LNCaP clone FGC (cell line): ENCODE measurements around the gene PML.

Experiments
- DNase-seq: peaks from one replicate; pipeline ENCODE4 v3.0.0-alpha.2; 2011; ENCODE audit warnings: low read depth
- H3K4me3 ChIP-seq: 2 replicates; pipeline ENCODE4 v1.5.1; 2011; ENCODE audit warnings: mild to moderate bottlenecking, low read depth, low read length, control low read depth
- TF ChIP-seq, protein P1 (sequence below): IDR thresholded peaks from 2 replicates; pipeline ENCODE4 v1.5.1; 2012; ENCODE audit warnings: mild to moderate bottlenecking; ENCODE audit not compliant: control insufficient read depth, insufficient read depth; ENCODE audit errors: extremely low read depth

The PML gene

DNA sequence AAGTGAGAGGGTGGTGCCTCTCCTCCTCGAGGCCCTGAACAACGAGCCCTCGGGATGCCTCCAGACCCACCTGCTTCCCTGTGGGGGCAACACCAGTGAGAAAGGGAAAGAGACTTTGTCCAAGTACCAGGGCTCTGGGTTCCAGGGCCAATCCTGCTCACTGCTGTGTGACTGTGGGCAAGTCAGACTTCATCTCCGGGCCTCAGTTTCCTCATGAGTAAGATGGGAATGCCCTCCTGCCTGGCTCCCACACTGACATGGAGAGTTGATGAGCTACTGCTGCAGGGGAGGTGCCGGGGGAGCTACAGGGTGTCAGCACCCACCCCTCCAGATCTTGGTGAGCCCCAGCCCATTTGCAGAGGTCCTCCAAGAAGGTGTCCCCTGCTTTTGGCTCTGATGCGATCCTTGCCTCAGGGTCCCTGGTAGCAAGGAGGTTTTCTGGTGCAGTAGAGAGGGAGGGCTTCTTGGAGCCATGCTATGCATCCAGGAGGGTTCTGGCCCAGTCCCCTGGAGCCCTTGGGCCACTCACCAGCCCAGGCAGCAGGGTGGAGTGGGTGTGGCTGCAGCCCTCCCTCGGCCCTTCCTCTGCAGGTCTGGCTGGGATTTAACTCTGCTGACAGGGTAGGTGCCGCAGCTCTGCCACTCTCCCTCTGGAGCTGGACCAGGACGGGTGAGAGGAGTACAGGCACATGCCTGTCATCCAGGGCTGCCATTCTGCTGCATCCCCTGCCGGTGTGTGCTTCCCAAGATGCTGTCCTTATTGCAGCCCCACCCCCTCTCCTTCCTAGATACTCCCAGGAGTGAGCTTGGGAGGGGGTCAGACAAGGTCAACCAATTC lies 41.4 kb upstream of the PML start:
- TF ChIP-seq, protein P1, sequence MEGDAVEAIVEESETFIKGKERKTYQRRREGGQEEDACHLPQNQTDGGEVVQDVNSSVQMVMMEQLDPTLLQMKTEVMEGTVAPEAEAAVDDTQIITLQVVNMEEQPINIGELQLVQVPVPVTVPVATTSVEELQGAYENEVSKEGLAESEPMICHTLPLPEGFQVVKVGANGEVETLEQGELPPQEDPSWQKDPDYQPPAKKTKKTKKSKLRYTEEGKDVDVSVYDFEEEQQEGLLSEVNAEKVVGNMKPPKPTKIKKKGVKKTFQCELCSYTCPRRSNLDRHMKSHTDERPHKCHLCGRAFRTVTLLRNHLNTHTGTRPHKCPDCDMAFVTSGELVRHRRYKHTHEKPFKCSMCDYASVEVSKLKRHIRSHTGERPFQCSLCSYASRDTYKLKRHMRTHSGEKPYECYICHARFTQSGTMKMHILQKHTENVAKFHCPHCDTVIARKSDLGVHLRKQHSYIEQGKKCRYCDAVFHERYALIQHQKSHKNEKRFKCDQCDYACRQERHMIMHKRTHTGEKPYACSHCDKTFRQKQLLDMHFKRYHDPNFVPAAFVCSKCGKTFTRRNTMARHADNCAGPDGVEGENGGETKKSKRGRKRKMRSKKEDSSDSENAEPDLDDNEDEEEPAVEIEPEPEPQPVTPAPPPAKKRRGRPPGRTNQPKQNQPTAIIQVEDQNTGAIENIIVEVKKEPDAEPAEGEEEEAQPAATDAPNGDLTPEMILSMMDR = no peak
- H3K4me3 ChIP-seq = no peak overlapping the region
- DNase-seq = no peak

DNA sequence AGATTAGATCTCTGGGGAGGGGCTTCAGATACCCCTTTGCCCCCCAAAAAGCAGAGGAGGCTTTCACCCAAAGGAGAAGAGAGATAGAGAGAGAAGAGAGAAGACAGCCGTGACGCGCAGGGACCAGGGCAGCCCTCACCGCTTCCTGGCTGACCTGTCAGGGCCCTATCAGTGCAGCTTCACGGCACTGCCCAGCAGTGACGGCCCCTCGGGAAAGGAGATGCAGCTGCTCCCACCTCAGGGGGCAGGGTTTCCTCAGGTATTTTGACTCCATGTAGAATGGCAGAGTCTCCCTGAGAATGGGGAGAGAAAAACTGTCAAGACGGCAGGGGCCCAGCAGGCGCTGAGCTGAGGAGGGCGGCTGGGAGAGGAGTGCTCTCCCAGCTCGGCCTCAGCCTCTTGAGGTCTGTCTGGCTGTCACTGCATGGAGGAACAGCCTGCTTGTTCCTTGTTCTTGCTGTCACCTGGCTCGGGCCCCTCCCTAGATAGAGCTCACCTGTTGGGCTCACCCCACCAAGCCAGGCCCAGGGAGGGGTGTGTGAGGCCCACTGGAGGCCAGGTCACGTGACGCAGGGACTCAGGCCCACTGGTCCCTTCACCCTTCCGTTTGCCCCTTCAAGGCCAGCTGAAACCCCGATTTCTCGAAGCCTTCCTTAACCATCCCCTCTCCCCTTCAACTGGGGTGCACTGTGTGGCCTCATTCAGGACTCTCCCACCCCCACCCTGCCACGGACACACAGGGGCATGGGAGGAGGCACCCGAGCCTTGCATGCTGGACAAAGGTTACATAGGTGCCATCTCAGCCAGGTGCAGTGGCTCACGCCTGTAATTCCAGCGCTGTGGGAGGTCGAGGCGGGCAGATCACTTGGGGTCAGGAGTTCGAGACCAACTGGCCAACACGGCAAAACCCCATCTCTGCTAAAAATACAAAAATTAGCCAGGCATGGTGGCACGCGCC lies 40.0 kb upstream of the PML start:
- DNase-seq = no peak
- TF ChIP-seq, protein P1 = no peak
- H3K4me3 ChIP-seq = no peak overlapping the region

DNA sequence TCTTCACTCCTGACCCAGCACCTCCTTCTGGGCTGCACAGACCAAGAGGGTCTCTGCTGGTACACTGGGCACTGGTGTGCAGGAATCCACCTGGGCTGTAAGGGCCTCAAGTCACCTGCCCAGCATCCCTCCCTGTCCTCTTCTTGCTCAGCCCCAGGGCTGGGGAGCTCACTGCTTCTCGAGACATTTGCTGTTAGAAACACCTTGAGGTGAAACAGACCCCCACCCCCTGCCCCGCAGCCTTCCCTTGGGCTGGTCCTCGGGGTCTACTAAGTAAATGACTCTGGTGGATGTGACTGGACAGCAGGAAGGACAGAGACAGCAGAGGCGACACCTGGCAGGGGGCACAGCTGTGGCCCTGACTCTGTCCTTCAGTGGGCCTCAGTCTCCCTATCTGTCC lies 39.2 kb upstream of the PML start:
- H3K4me3 ChIP-seq = no peak overlapping the region
- TF ChIP-seq, protein P1 = no peak
- DNase-seq = no peak

DNA sequence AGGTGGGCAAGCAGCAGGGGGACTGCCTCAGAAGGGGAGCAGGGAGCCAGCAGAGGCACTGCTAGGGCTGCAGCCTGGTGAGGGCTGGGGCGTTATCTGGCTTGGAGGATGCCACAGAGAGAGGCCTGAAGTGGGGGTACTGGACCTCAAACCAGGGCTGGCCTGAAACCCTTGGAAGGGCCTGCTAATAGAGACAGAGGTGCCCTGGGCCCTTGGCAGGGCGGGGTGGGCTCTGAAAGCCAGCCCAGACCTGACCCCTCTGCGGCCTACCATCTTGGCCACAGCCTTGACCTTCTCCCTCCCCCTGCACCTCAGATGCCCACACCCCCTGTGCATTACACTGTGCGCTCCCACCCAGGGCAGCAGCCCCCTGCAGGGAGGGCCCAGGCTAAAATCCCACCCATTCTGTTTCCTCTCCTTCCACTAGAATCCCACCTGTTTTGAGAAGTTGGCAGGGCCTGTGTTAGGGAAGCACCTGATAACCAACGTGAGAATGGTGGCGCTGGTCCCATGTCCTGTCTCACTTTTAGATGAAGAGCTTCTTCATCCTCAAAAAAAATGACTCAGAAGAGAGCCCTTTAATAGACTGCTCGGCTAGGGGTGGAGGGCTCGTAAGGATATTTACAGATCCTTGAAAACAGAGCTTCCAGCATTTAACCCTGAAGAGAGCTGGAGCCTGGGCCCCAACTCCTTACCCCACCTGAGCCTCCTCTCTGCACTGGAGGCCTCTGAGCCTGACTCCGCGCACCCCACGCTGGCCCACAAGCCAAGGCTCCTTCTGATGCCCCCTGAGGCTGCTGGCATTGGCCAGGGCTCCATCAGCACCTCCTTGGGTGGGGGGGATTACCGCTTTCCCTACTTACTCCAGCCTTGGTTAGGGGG lies 38.4 kb upstream of the PML start:
- no peak for DNase-seq
- TF ChIP-seq, protein P1 = no peak
- no peak overlapping the region for H3K4me3 ChIP-seq

DNA sequence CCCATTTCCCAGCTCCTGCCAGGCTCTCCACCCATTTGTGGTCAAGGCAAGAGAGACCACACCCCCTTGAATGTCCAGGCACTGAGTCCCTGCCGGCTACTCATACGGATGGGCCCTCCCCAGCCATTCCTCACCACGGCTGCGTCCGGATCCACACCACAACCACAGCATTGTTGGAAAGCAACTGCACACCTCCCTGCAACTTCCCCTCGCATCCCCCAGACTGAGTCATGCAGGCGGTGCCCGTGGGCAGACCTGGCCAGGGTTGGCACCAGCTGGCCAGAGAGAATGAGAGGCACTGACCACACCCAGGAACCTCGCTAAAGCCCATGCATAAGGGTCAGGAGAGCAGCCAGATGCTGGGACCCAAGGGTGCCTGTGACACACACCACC lies 37.8 kb upstream of the PML start:
- H3K4me3 ChIP-seq = no peak overlapping the region
- DNase-seq = no peak
- TF ChIP-seq, protein P1 = no peak

DNA sequence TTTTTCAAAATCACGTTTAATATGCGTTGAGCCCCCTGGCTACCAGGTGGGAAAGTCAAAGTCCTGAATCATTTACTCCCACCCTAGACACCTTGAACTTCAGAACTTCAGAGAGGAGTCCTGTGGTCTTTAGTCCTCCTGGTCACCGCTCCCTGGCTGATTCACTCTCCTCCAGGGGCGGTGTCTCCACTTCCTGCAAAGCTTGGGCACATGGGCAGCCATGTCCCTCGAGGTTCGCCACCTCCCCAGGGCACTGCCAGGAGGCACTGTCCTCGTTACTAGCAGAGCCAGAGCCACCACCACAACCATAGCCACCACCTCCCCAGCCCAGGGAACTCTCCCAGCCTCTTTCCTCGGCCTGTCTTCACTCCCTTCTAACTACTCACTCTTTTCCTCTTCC lies 37.2 kb upstream of the PML start:
- no peak for DNase-seq
- TF ChIP-seq, protein P1 = no peak
- H3K4me3 ChIP-seq = no peak overlapping the region
